HCT116 (cell line): Measurements from ENCODE around the gene SNRNP27.

Experiments used
- EZH2 ChIP-seq: fragments of 200-600 bp; sonication (generic); IDR thresholded peaks from 2 replicates; pipeline ENCODE4 v1.6.1; 2017; ENCODE audit warnings: antibody characterized with exemption, mixed run types
- EZH2phosphoT487 ChIP-seq: fragments of 200-600 bp; IDR thresholded peaks from 2 replicates; pipeline ENCODE4 v1.6.1; 2018; ENCODE audit warnings: antibody characterized with exemption, borderline replicate concordance
- YY1 ChIP-seq: IDR thresholded peaks from 2 replicates; pipeline ENCODE4 v1.6.1; 2011; ENCODE audit warnings: low read length, low read depth, moderate library complexity, mild to moderate bottlenecking; ENCODE audit not compliant: insufficient replicate concordance; ENCODE audit errors: extremely low read depth

DNA sequence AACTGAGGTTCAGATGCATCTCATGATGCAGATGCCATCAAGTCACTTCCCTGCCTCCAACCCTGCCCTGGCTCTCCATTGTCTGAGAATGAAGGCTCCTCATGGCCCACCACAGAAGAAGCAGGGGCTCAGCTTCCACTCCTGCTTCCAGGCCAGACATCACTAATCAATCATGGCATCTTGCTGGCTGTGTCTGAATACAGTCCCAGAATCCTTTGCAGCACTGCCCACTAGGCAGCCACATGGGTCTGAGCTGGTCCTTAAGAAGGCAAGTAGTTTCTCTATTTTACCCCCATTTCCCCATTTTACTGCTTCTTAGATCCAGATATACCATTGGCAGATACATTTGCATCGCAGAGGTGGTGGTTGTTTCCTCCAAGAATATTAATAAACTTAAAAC, 60.3 kb downstream of the SNRNP27 start:
- TF ChIP-seq EZH2phosphoT487 (no peak), EZH2 (no peak), YY1 (no peak)
